Measurements from ENCODE around the gene CRPPA.

CRPPA gene

GRCh38 chr7:16423761-16424160 lies 2.4 kb upstream of the CRPPA start:
- DNase-seq (ENCODE audit: low read depth in 2 of 2, low spot score in 1 of 2) = no peak

- DNase-seq (ENCODE audit: low read depth in 2 of 2, low spot score in 1 of 2) = no peak
Measured at GRCh38 chr7:16422917-16423316, 1.6 kb upstream of the CRPPA start.

GRCh38 chr7:16422103-16422435 lies 731 bp upstream of the CRPPA start:
- DNase-seq (ENCODE audit: low read depth in 2 of 2, low spot score in 1 of 2) = no peak

GRCh38 chr7:16420649-16421332 lies 547 bp downstream of the CRPPA start:
- DNase-seq (ENCODE audit: low read depth in 2 of 2, low spot score in 1 of 2) = peak; percentile 63 to 69

GRCh38 chr7:16420329-16420648 lies 1.0 kb downstream of the CRPPA start:
- DNase-seq (ENCODE audit: low read depth in 2 of 2, low spot score in 1 of 2) = no peak

- DNase-seq (ENCODE audit: low read depth in 2 of 2, low spot score in 1 of 2) = no peak
Measured at GRCh38 chr7:16419859-16420258, 1.5 kb downstream of the CRPPA start.

GRCh38 chr7:16419126-16419525 lies 2.2 kb downstream of the CRPPA start:
- no peak for DNase-seq (ENCODE audit: low read depth in 2 of 2, low spot score in 1 of 2)

GRCh38 chr7:16417906-16418305 lies 3.4 kb downstream of the CRPPA start:
- no peak for DNase-seq (ENCODE audit: low read depth in 2 of 2, low spot score in 1 of 2)

GRCh38 chr7:16416289-16417282 lies 4.8 kb downstream of the CRPPA start:
- DNase-seq (ENCODE audit: low read depth in 2 of 2, low spot score in 1 of 2) = no peak

- DNase-seq (ENCODE audit: low read depth in 2 of 2, low spot score in 1 of 2) = no peak
Measured at GRCh38 chr7:16412274-16413254, 8.8 kb downstream of the CRPPA start.

GRCh38 chr7:16411391-16411790 lies 9.9 kb downstream of the CRPPA start:
- DNase-seq (ENCODE audit: low read depth in 2 of 2, low spot score in 1 of 2) = no peak

- DNase-seq (ENCODE audit: low read depth in 2 of 2, low spot score in 1 of 2) = no peak
Measured at GRCh38 chr7:16409777-16410176, 11.6 kb downstream of the CRPPA start.

- no peak for DNase-seq (ENCODE audit: low read depth in 2 of 2, low spot score in 1 of 2)
Measured at GRCh38 chr7:16404636-16405035, 16.7 kb downstream of the CRPPA start.

- DNase-seq (ENCODE audit: low read depth in 2 of 2, low spot score in 1 of 2) = no peak
Measured at GRCh38 chr7:16403475-16403874, 17.9 kb downstream of the CRPPA start.

- no peak for DNase-seq (ENCODE audit: low read depth in 2 of 2, low spot score in 1 of 2)
Measured at GRCh38 chr7:16402940-16403339, 18.4 kb downstream of the CRPPA start.

GRCh38 chr7:16402091-16402490 lies 19.2 kb downstream of the CRPPA start:
- no peak for DNase-seq (ENCODE audit: low read depth in 2 of 2, low spot score in 1 of 2)

- no peak for DNase-seq (ENCODE audit: low read depth in 2 of 2, low spot score in 1 of 2)
Measured at GRCh38 chr7:16400893-16401275, 20.5 kb downstream of the CRPPA start.

GRCh38 chr7:16399916-16400892 lies 21.1 kb downstream of the CRPPA start:
- DNase-seq (ENCODE audit: low read depth in 2 of 2, low spot score in 1 of 2) = no peak

- no peak for DNase-seq (ENCODE audit: low read depth in 2 of 2, low spot score in 1 of 2)
Measured at GRCh38 chr7:16399265-16399831, 22.0 kb downstream of the CRPPA start.

Data from stimulated activated CD8-positive, alpha-beta memory T cell treated with anti-CD3 and anti-CD28 coated beads, Interleukin-4, amount 100 ng/mL, for 1 hour (primary cell).